Measurements from ENCODE around the gene IRF6.
A peak's percentile ranks its signal among the peaks of the same experiment; 100 is the strongest.

IRF6 gene

GRCh38 chr1:209759829-209760359 lies 46.0 kb downstream of the IRF6 start:
- DNase-seq (ENCODE audit: low spot score): no peak

GRCh38 chr1:209758400-209758799 lies 47.5 kb downstream of the IRF6 start:
- no peak for DNase-seq (ENCODE audit: low spot score)

GRCh38 chr1:209756615-209757445 lies 49.1 kb downstream of the IRF6 start:
- DNase-seq (ENCODE audit: low spot score): no peak

GRCh38 chr1:209755926-209756614 lies 49.9 kb downstream of the IRF6 start, which contains the start of gene TRAF3IP3:
Gene TRAF3IP3, plus strand, starts transcription at chr1:209756053. Its CDS starts 3,987 bp downstream, at chr1:209760040.
- DNase-seq (ENCODE audit: low spot score): no peak

- no peak for DNase-seq (ENCODE audit: low spot score)
These were observed 50.7 kb downstream of the IRF6 start for GRCh38 chr1:209755256-209755655.

GRCh38 chr1:209752890-209753289 lies 53.1 kb downstream of the IRF6 start:
- no peak for DNase-seq (ENCODE audit: low spot score)

GRCh38 chr1:209751627-209752231 lies 54.2 kb downstream of the IRF6 start:
- no peak for DNase-seq (ENCODE audit: low spot score)

- no peak for DNase-seq (ENCODE audit: low spot score)
These were observed 56.1 kb downstream of the IRF6 start for GRCh38 chr1:209749670-209750323.

GRCh38 chr1:209749205-209749604 lies 56.7 kb downstream of the IRF6 start:
- no peak for DNase-seq (ENCODE audit: low spot score)

GRCh38 chr1:209748620-209749019 lies 57.3 kb downstream of the IRF6 start:
- no peak for DNase-seq (ENCODE audit: low spot score)

- DNase-seq (ENCODE audit: low spot score): peak; percentile 92
These were observed 58.2 kb downstream of the IRF6 start for GRCh38 chr1:209747580-209748262.

- DNase-seq (ENCODE audit: low spot score): no peak
These were observed 59.3 kb downstream of the IRF6 start for GRCh38 chr1:209746451-209747165.

- DNase-seq (ENCODE audit: low spot score): peak; percentile 42
These were observed 62.8 kb downstream of the IRF6 start for GRCh38 chr1:209743145-209743482.

- DNase-seq (ENCODE audit: low spot score): peak; percentile 75
These were observed 63.4 kb downstream of the IRF6 start for GRCh38 chr1:209742409-209743144.

- DNase-seq (ENCODE audit: low spot score): no peak
These were observed 64.1 kb downstream of the IRF6 start for GRCh38 chr1:209741889-209742288.

GRCh38 chr1:209741193-209741592 lies 64.7 kb downstream of the IRF6 start:
- no peak for DNase-seq (ENCODE audit: low spot score)

GRCh38 chr1:209738270-209738669 lies 67.7 kb downstream of the IRF6 start:
- no peak for DNase-seq (ENCODE audit: low spot score)

GRCh38 chr1:209737118-209737505 lies 68.8 kb downstream of the IRF6 start:
- DNase-seq (ENCODE audit: low spot score): no peak

- no peak for DNase-seq (ENCODE audit: low spot score)
These were observed 69.3 kb downstream of the IRF6 start for GRCh38 chr1:209736490-209737117.

All from AG20443 (cell line).